ENCODE results near the gene FOXP2. TPM values are rescaled to one million over a fixed set of nuclear protein-coding genes. Genes with fewer than 3 reads are reported as not detected.
A peak's percentile ranks its signal among the peaks of the same experiment; 100 is the strongest.
"Not testable (repeated sequence)": the region's sequence is repeated elsewhere in the genome, so short reads cannot be mapped to it uniquely, and the experiment has no call there.

Gene FOXP2
- total RNA-seq, 1 donor = 17.4 TPM

- DNase-seq (ENCODE audit: low read depth) = no peak
- no peak overlapping the region for H3K4me3 ChIP-seq (ENCODE audit: low read depth, low read length)
- TF ChIP-seq, protein P1, sequence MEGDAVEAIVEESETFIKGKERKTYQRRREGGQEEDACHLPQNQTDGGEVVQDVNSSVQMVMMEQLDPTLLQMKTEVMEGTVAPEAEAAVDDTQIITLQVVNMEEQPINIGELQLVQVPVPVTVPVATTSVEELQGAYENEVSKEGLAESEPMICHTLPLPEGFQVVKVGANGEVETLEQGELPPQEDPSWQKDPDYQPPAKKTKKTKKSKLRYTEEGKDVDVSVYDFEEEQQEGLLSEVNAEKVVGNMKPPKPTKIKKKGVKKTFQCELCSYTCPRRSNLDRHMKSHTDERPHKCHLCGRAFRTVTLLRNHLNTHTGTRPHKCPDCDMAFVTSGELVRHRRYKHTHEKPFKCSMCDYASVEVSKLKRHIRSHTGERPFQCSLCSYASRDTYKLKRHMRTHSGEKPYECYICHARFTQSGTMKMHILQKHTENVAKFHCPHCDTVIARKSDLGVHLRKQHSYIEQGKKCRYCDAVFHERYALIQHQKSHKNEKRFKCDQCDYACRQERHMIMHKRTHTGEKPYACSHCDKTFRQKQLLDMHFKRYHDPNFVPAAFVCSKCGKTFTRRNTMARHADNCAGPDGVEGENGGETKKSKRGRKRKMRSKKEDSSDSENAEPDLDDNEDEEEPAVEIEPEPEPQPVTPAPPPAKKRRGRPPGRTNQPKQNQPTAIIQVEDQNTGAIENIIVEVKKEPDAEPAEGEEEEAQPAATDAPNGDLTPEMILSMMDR (IDR thresholded peaks at IDR 0.05; ENCODE audit: insufficient read depth, low read length) = no peak
These were observed 74.1 kb downstream of the FOXP2 start for GRCh38 chr7:114488696-114489095.

GRCh38 chr7:114497491-114497890, 82.9 kb downstream of the FOXP2 start:
- H3K4me3 ChIP-seq (ENCODE audit: low read depth, low read length) = not testable (repeated sequence)

DNA sequence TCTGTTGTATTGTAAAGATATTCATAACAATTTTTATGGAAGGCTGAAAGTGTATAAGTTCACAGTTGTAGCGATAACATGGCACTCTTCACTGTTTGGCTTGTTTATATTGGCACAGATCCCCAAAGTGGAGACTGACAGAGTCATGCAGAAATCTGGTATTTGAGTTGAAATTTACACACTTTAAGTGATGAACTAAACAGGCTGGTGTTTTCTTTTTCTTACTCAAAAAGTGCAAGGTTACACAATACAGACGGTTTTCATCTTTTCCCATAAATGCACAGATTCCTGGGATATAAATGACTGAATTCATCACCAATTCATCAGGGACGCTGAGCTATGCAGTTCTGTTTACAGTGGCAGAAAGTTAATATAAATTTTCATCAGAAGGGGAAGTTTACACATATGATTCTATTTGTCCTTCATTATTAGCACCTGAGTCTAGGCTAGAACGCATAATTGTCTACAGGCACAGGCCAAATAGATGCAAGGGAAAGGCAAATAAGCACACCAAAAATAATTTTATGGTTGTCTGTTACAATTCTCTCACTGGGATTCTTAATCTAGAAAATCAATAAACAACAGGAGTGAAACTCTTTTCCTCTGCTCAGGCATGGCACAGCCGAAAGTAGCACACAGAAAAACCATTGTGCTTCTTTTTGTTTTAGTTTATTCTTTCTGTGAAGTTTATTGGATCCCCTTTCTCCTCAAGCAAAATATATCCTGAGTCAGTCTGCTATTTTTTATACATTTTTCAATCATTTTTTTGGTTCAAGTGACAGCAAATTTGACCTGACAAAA, 88.0 kb downstream of the FOXP2 start:
- peak overlapping the region; percentile 20 for H3K4me3 ChIP-seq (ENCODE audit: low read depth, low read length)
- TF ChIP-seq, protein P1 (IDR thresholded peaks at IDR 0.05; ENCODE audit: insufficient read depth, low read length) = no peak
- peak; percentile 85 for DNase-seq (ENCODE audit: low read depth)

More at GRCh38 chr7:114497491-114497890, 82.9 kb downstream of the FOXP2 start:
- not testable (repeated sequence) for DNase-seq (ENCODE audit: low read depth)

DNA sequence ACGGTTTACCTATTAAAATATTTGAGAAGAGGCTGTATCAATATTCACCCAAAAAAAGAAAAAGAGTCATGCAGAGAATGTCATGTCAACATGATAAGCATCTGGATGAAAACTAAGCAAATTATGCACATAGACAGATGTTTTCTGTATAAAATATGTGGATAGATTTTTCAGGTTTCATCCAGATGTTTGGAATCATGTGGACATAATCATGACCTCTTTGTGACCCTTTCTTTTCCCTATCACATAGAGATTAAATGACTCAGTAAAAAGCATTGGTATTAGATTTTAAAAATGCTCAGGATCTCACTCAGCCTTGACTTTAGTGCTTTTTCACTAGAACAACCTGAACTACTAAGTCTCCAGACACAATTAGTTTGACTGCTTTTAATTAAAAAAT, 90.0 kb downstream of the FOXP2 start:
- TF ChIP-seq, protein P1 (IDR thresholded peaks at IDR 0.05; ENCODE audit: insufficient read depth, low read length) = no peak

GRCh38 chr7:114507381-114507780, 92.8 kb downstream of the FOXP2 start:
- no peak overlapping the region for H3K4me3 ChIP-seq (ENCODE audit: low read depth, low read length)
- DNase-seq (ENCODE audit: low read depth) = no peak
- TF ChIP-seq, protein P1 (IDR thresholded peaks at IDR 0.05; ENCODE audit: insufficient read depth, low read length) = no peak

More for the DNA sequence above, 90.0 kb downstream of the FOXP2 start:
- H3K4me3 ChIP-seq (ENCODE audit: low read depth, low read length) = no peak overlapping the region
- peak; percentile 63 for DNase-seq (ENCODE audit: low read depth)

GRCh38 chr7:114508086-114508485, 93.5 kb downstream of the FOXP2 start:
- peak; percentile 72 for DNase-seq (ENCODE audit: low read depth)
- TF ChIP-seq, protein P1 (IDR thresholded peaks at IDR 0.05; ENCODE audit: insufficient read depth, low read length) = no peak

DNA sequence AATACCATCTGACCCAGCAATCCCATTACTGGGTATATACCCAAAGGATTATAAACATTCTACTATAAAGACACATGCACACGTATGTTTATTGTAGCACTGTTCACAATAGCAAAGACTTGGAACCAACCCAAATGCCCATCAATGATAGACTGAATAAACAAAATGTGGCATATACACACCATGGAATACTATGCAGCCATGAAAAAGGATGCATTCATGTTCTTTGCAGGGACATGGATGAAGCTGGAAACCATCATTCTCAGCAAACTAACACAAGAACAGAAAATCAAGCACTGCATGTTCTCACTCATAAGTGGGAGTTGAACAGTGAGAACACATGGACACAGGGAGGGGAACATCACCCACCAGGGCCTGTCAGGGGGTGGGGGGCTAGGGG, 96.2 kb downstream of the FOXP2 start:
- H3K4me3 ChIP-seq (ENCODE audit: low read depth, low read length); DNase-seq (ENCODE audit: low read depth): not testable (repeated sequence)

More at GRCh38 chr7:114508086-114508485, 93.5 kb downstream of the FOXP2 start:
- H3K4me3 ChIP-seq (ENCODE audit: low read depth, low read length) = no peak overlapping the region

GRCh38 chr7:114519240-114519639, 104.6 kb downstream of the FOXP2 start:
- H3K4me3 ChIP-seq (ENCODE audit: low read depth, low read length) = no peak overlapping the region
- TF ChIP-seq, protein P1 (IDR thresholded peaks at IDR 0.05; ENCODE audit: insufficient read depth, low read length) = no peak
- DNase-seq (ENCODE audit: low read depth) = peak; percentile 76
